ENCODE measurements around the gene UCHL1.

Gene UCHL1

DNA sequence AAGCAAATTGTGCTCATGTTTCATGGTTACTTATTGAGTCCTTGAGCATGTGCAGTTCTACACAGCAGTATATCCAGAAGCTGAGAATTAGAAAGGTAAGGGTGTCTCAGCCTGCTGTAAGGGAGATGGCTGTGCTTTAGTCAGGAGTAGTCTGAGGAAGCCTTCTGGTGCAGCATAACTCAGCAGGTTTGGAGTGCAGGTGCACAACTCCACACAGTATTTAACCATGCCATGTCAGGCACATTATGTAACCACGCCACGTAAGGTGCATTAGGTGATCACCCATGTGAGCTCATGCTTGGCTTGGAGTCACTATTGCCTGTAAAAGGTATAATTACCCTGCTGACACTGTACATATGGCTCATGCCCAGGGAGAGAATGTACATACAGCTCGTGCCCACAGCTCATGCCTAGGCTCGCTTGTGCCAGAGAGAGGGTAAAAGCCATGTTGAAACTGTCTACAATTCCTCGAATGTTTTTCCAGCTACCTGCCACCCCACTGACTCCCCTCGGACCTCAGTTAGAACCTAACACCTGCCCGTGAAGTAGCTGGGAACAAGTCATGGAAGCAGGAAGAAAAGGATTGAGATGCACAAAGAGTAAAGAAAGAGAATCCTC, 37.8 kb downstream of the UCHL1 start:
- Histone ChIP-seq H3K27me3 (ENCODE audit: control insufficient read depth, low read length) (no peaks in the 10 kb centered on the region), H3K4me3 (ENCODE audit: low read length) (no peak overlapping the region), H3K79me2 (ENCODE audit: control insufficient read depth, low read length) (no peaks in the 10 kb centered on the region), H3K9me3 (ENCODE audit: control insufficient read depth, insufficient read depth, low read length) (peaks cover 14% of the 10 kb centered on the region), H3K4me1 (ENCODE audit: control insufficient read depth, low read length) (no peaks in the 10 kb centered on the region), H4K20me1 (ENCODE audit: control insufficient read depth, insufficient read depth, low read depth, low read length) (no peaks in the 10 kb centered on the region), H3F3A (ENCODE audit: control insufficient read depth, insufficient read depth) (no peaks in the 10 kb centered on the region), H3K27ac (ENCODE audit: low read depth, low read length) (no peak overlapping the region), H3K9me2 (replicated peaks; ENCODE audit: control insufficient read depth, low read length) (no peaks in the 10 kb centered on the region), H3K36me3 (ENCODE audit: control insufficient read depth, low read length) (no peaks in the 10 kb centered on the region), H3K4me2 (ENCODE audit: low read length) (no peak overlapping the region)
- TF ChIP-seq, protein P1, sequence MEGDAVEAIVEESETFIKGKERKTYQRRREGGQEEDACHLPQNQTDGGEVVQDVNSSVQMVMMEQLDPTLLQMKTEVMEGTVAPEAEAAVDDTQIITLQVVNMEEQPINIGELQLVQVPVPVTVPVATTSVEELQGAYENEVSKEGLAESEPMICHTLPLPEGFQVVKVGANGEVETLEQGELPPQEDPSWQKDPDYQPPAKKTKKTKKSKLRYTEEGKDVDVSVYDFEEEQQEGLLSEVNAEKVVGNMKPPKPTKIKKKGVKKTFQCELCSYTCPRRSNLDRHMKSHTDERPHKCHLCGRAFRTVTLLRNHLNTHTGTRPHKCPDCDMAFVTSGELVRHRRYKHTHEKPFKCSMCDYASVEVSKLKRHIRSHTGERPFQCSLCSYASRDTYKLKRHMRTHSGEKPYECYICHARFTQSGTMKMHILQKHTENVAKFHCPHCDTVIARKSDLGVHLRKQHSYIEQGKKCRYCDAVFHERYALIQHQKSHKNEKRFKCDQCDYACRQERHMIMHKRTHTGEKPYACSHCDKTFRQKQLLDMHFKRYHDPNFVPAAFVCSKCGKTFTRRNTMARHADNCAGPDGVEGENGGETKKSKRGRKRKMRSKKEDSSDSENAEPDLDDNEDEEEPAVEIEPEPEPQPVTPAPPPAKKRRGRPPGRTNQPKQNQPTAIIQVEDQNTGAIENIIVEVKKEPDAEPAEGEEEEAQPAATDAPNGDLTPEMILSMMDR (IDR thresholded peaks at IDR 0.05; ENCODE audit: low read depth, low read length, poor library complexity, severe bottlenecking) = no peak
- TF ChIP-seq EZH2phosphoT487 (IDR thresholded peaks at IDR 0.05; ENCODE audit: borderline replicate concordance, low read length) = no peak

- no peaks in the 10 kb centered on the region for H3K36me3 ChIP-seq (ENCODE audit: control insufficient read depth, low read length)
Observed at GRCh38 chr4:41296995-41297394, 40.3 kb downstream of the UCHL1 start.

GRCh38 chr4:41297832-41298231, 41.1 kb downstream of the UCHL1 start:
- Histone ChIP-seq H3K4me2 (ENCODE audit: low read length) (no peak overlapping the region), H3K9me3 (ENCODE audit: control insufficient read depth, insufficient read depth, low read length) (peaks cover 14% of the 10 kb centered on the region), H3K9me2 (replicated peaks; ENCODE audit: control insufficient read depth, low read length) (no peaks in the 10 kb centered on the region), H3K4me1 (ENCODE audit: control insufficient read depth, low read length) (no peaks in the 10 kb centered on the region), H3K27me3 (ENCODE audit: control insufficient read depth, low read length) (no peaks in the 10 kb centered on the region), H4K20me1 (ENCODE audit: control insufficient read depth, insufficient read depth, low read depth, low read length) (no peaks in the 10 kb centered on the region), H3K4me3 (ENCODE audit: low read length) (no peak overlapping the region), H3K79me2 (ENCODE audit: control insufficient read depth, low read length) (no peaks in the 10 kb centered on the region), H3K36me3 (ENCODE audit: control insufficient read depth, low read length) (no peaks in the 10 kb centered on the region), H3K27ac (ENCODE audit: low read depth, low read length) (no peak overlapping the region), H3F3A (ENCODE audit: control insufficient read depth, insufficient read depth) (no peaks in the 10 kb centered on the region)
- TF ChIP-seq, protein P1 (IDR thresholded peaks at IDR 0.05; ENCODE audit: low read depth, low read length, poor library complexity, severe bottlenecking) = no peak
- no peak for TF ChIP-seq EZH2phosphoT487 (IDR thresholded peaks at IDR 0.05; ENCODE audit: borderline replicate concordance, low read length)

More at GRCh38 chr4:41296995-41297394, 40.3 kb downstream of the UCHL1 start:
- Histone ChIP-seq H3K79me2 (ENCODE audit: control insufficient read depth, low read length) (no peaks in the 10 kb centered on the region), H3K4me2 (ENCODE audit: low read length) (no peak overlapping the region), H3F3A (ENCODE audit: control insufficient read depth, insufficient read depth) (no peaks in the 10 kb centered on the region), H4K20me1 (ENCODE audit: control insufficient read depth, insufficient read depth, low read depth, low read length) (no peaks in the 10 kb centered on the region), H3K9me2 (replicated peaks; ENCODE audit: control insufficient read depth, low read length) (no peaks in the 10 kb centered on the region), H3K9me3 (ENCODE audit: control insufficient read depth, insufficient read depth, low read length) (peaks cover 14% of the 10 kb centered on the region), H3K27ac (ENCODE audit: low read depth, low read length) (no peak overlapping the region), H3K27me3 (ENCODE audit: control insufficient read depth, low read length) (no peaks in the 10 kb centered on the region), H3K4me3 (ENCODE audit: low read length) (no peak overlapping the region), H3K4me1 (ENCODE audit: control insufficient read depth, low read length) (no peaks in the 10 kb centered on the region)
- TF ChIP-seq, protein P1 (IDR thresholded peaks at IDR 0.05; ENCODE audit: low read depth, low read length, poor library complexity, severe bottlenecking) = no peak
- TF ChIP-seq EZH2phosphoT487 (IDR thresholded peaks at IDR 0.05; ENCODE audit: borderline replicate concordance, low read length) = no peak
